Panc1 (cell line): ENCODE data around the gene RFX6. TPM values are rescaled to one million over a fixed set of nuclear protein-coding genes. Genes with fewer than 3 reads are reported as not detected.

Experiments used
- ATAC-seq: fragments of 200-7000 bp; cut with Tn5 transposase; 2 replicates; pipeline ENCODE4 v1.9.1; 2020; ENCODE audit warnings: mild to moderate bottlenecking, moderate library complexity
- BruUV-seq: library from RNA; stranded (reverse); fragments of 400-500 nt; replicated peaks from 2 replicates; lab custom pipeline; 2021; lab: Mats Ljungman, UMichigan
- CTCF ChIA-PET: fragments of 300-600 bp; sonication (Branson Sonifier 250); formaldehyde crosslinking; loops from one replicate; lab custom pipeline; 2022; ENCODE audit warnings: antibody characterized with exemption; lab: Charles Lee
- POLR2A ChIA-PET: fragments of 300-600 bp; sonication (Branson Sonifier 250); formaldehyde crosslinking; loops from one replicate; lab custom pipeline; 2022; ENCODE audit warnings: antibody characterized with exemption; lab: Charles Lee
- DNase-seq: peaks from one replicate; pipeline ENCODE4 v3.0.0-alpha.2; 2010; ENCODE audit warnings: low read depth, low spot score
- H3K27ac ChIP-seq: 2 replicates; pipeline ENCODE4 v1.5.1; 2011; ENCODE audit warnings: mild to moderate bottlenecking, low read length, inconsistent platforms
- H3K27me3 ChIP-seq: fragments of 200-500 bp; sonication (Bioruptor generic); 2 replicates; pipeline ENCODE4 v1.6.0; 2014; ENCODE audit warnings: low read length, inconsistent platforms; ENCODE audit not compliant: control insufficient read depth, insufficient read depth
- H3K36me3 ChIP-seq: fragments of 200-500 bp; sonication (Bioruptor generic); 2 replicates; pipeline ENCODE4 v1.5.1; 2014; ENCODE audit warnings: inconsistent platforms, mild to moderate bottlenecking, low read length, moderate library complexity; ENCODE audit not compliant: control insufficient read depth, insufficient read depth
- H3K4me1 ChIP-seq: 2 replicates; pipeline ENCODE4 v1.5.1; 2011; ENCODE audit warnings: inconsistent platforms, mild to moderate bottlenecking, low read length, moderate library complexity; ENCODE audit not compliant: control insufficient read depth, insufficient read depth
- H3K4me3 ChIP-seq, 2 experiments: 2 replicates each; pipeline ENCODE4 v1.5.1; 2011 to 2012; ENCODE audit warnings: low read depth in 2 of 2, low read length in 2 of 2, mild to moderate bottlenecking in 2 of 2, inconsistent platforms in 1 of 2, moderate library complexity in 1 of 2
- H3K9me3 ChIP-seq: fragments of 200-500 bp; sonication (Bioruptor generic); 2 replicates; pipeline ENCODE4 v1.5.1; 2014; ENCODE audit warnings: low read depth, mild to moderate bottlenecking, inconsistent platforms, low read length, moderate library complexity; ENCODE audit not compliant: control insufficient read depth, insufficient read depth
- CTCF ChIP-seq: fragments of 450-650 bp; IDR thresholded peaks from 2 replicates; pipeline ENCODE4 v1.5.1; 2017; ENCODE audit warnings: mild to moderate bottlenecking
- POLR2AphosphoS5 ChIP-seq: IDR thresholded peaks from 2 replicates; pipeline ENCODE4 v1.6.1; 2012; ENCODE audit warnings: mild to moderate bottlenecking, low read depth, low read length, moderate library complexity
- REST ChIP-seq, 2 experiments: IDR thresholded peaks; 2 replicates each; pipeline ENCODE4 v1.6.1; 2011 to 2012; ENCODE audit warnings: low read depth in 2 of 2, control low read depth in 1 of 2, low read length in 1 of 2, mild to moderate bottlenecking in 1 of 2, moderate library complexity in 1 of 2; ENCODE audit not compliant: insufficient read depth in 1 of 2
- SIN3A ChIP-seq: IDR thresholded peaks from 2 replicates; pipeline ENCODE4 v1.6.1; 2012; ENCODE audit warnings: low read depth, mild to moderate bottlenecking, low read length, moderate library complexity, borderline replicate concordance; ENCODE audit not compliant: insufficient read depth
- TCF7L2 ChIP-seq: IDR thresholded peaks from 2 replicates; pipeline ENCODE4 v1.6.1; 2011; ENCODE audit warnings: mild to moderate bottlenecking, low read depth, low read length, inconsistent platforms
- in situ Hi-C: cut with HindIII; loops from 2 replicates; pipeline ENCODE4 v1.10.0; 2016; ENCODE audit warnings: low sequenced_read_pairs, low pct_unique_long_range_greater_than_20kb
- intact Hi-C: fragments of 100-400 bp; cut with micrococcal nuclease; formaldehyde crosslinking; loops from one replicate; pipeline ENCODE4 v1.10.0; 2022; ENCODE audit not compliant: unreplicated experiment
- total RNA-seq: library from RNA; stranded (reverse); gene quantifications from one replicate; pipeline ENCODE4 v1.2.1, GENCODE V29; 2021; ENCODE audit not compliant: unreplicated experiment

The RFX6 gene
- total RNA-seq, 1 experiment from 2014 or later: not detected

- DNase-seq (no peak), ATAC-seq (no peak)
- TF ChIP-seq CTCF: no peak
- no peak for TF ChIP-seq TCF7L2
- TF ChIP-seq REST (IDR thresholded peaks at IDR 0.05; ENCODE audit: insufficient read depth in 1 of 2, low read depth in 2 of 2, low read length in 1 of 2): no peak
- no peak for TF ChIP-seq SIN3A
- no peak for TF ChIP-seq POLR2AphosphoS5
- intact Hi-C loops: loop anchor here (5.0 kb wide), 1 partner anchor 198 kb away; no protein-coding TSS in a partner anchor
- H3K4me3 ChIP-seq: no peak overlapping the region
- H3K27me3 ChIP-seq: peaks cover under 1% of the 10 kb centered on the region
- no peak overlapping the region for H3K27ac ChIP-seq
- ChIA-PET CTCF (no interaction called here), POLR2A (no interaction called here)
- H3K9me3 ChIP-seq: peaks cover 9% of the 10 kb centered on the region; the same call in 1 of the 2 replicates
- no peaks in the 10 kb centered on the region for H3K36me3 ChIP-seq
- in situ Hi-C loops: no loop called here
- no peaks in the 10 kb centered on the region for H3K4me1 ChIP-seq
- no TSS peak for BruUV-seq
Observed at GRCh38 chr6:116979560-116979959, 102.5 kb downstream of the RFX6 start.

Other genes with a start within 250 kb of the RFX6 start
- gene ZUP1, start 208.5 kb upstream of the RFX6 start, total RNA-seq: 26.0 TPM
- 16.2 TPM for gene KPNA5, start 196.0 kb upstream of the RFX6 start, total RNA-seq
- gene FAM162B, start 111.5 kb upstream of the RFX6 start, total RNA-seq: not detected
- gene GPRC6A, start 48.2 kb upstream of the RFX6 start, total RNA-seq: not detected